IPS-NIHi7 (cell line): ENCODE results near the gene POLR2A.
"Not testable (repeated sequence)": the region's sequence is repeated elsewhere in the genome, so short reads cannot be mapped to it uniquely, and the experiment has no call there.

Source experiments
- DNase-seq: peaks from one replicate; pipeline ENCODE4 v3.0.0; 2012; ENCODE audit warnings: mixed read lengths; ENCODE audit errors: extremely low spot score

The POLR2A gene

DNA sequence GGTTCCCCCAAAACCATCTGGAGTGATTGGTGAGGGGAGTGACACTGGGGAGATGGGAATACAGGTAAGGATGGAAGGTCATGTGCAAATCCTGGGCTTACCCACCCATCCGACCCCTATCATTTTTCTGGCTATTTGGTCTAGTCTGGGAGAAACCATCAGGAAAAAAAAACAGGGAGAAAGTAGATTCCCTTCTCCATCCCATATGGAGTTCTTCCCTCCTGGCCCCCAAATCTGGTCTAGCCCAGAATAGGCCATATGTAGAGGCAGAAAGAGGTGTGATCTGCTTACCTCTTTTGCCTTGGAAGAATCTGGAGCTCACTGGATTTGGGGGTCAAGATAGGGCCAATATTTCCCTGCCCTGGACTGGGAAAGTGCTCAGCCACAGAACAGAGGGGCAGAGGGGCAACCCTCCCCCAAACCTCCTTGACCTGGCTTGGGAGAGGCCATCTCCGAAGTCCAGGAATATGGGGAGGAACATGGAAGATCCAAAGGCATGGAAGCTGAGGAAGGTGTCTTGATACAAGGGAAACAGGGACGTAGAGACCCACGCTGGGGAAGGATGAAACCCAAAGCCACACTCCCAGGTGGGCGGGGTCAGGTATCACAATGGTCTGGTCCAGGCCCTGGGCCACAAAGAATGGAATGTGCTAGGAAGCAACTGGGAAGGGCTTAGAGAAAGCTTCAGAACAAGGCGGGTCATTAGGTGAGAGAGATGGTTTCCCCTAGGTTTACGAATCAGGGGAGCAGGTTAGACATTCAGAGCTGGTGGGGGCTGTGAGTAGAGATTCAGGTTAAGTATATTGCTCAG lies 23.1 kb upstream of the POLR2A start:
- peak; percentile 60 for DNase-seq

DNA sequence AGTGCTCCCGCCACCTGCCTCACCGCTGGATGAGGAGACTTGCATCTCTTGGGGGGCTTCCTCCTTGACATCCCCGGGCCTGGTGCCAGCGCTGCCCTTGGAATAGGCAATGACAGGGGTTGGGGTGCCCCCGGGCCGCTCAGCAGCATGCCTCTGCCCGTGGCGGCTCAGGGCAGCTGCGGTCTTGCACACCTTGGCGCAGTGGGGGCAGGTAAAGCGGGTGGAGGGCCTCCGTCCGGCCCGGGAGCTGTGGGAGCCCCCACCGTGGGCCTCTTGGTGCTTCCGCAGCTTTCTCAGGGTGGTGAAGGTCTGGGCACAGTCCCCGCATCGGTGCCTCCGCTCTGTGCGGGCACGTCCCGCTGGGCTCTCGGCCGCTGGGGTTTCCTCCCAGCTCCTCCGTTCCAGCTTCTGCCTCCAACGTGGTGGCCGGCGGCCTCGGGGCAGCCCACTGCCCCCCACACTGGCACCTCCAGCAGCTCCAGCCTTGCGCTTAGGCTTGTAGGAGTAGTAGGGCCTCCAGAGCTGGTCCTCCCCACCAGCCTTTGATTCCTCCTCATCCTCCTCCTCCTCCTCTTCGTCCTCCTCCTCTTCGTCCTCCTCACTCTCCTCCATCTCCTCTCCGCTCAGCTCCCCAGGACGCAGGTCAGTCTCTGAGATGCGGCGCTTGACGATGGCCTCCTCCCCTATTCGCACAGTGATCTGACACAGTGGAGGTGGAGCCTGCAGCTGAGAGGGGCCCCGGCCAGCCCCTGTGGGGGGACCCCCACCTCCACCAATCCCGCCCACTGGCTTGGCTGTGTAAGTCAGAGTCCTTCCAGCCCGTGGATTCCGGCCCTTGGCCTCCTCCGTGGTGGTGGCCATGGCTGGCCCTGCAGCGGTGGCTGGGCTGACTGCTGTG lies 21.4 kb upstream of the POLR2A start:
- DNase-seq = no peak

DNA sequence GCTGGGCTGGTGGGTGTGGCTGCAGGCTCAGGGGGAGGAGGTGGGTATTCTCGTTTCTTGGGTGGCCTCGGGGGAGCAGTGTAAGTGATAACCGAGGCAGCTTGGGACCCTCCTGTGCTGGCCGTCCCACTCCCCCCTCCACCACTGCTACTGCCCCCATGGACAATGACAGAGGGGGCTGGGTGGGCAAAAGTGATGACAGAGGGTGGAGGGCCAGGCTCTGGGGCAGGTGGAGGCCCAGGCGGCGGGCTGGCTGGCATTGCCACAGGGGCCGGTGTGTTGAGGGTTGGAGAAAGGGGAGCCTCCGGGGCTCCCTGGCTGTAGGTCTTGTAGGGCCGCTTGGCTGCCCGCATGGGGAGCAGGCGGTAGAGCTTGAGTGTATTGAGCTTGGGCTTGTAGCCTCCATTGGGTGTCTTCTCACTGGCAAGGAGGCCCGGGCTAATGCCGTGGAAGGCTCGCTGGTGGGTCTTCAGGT lies 20.8 kb upstream of the POLR2A start:
- DNase-seq = no peak

DNA sequence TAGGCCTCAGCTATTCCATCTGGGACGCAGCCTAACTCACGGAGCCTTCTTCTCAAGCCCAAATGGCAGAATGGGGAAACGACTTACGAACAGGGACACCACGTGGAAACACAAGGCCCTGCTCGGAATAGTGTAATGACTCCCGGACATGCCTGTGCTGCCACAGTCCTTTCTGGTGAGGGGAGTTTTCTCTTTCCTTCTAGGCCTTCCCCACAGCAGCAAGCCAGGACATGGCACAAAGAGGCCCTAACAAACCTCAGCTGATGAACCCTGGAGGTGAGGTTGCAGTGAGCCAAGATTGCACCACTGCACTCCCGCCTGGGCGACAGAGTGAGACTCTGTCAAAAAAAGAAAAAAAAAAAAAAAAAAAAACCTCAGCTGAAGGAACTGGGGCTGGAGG lies 20.1 kb upstream of the POLR2A start:
- DNase-seq = no peak

DNA sequence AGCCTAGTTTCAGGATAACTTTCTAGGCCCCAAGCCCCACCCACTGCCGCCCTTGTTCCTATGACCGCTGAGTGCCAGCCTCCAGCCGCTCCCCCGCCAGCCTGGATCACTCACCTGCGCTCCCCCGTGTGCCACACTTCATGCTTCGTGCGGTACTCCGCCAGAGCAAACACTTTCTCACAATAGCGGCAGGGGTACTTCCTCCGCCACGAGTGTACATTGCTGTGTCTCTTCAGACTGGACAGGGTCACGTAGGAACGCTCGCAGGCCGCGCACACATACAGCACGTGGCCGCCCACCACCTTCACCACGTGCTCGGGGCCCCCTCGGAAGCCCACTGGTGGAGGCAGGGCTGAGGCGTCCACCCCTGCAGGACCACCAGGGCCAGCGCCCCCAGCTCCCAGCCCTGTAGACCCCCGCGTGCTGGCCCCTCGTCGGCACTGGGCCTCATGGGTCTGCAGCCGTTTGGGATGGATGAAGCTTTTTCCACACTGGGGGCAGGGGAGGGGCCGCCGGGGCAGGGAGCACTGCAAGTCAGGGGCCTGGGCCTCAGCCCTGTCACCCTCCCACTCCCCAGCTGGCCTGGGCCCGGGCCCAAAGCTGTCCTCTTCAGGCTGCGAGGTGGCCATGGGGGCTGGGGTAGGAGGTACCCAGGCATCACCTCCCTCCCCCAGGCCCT lies 18.4 kb upstream of the POLR2A start:
- no peak for DNase-seq

DNA sequence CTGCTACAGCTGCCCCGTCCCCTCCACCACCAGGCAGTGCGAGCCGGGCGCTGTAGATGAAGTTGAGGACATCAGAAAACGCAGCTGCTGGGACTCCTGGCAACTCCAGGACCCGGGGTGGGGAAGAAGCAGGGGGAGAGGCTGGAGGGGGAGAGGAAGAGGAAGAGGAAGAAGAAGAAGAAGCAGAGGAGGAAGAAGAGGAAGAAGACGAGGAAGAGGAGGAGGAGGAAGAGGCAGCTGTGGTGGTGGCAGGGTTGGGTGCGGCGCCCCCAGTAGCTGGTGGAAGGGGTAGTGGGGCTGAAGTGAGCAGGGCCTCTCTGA lies 17.9 kb upstream of the POLR2A start:
- no peak for DNase-seq

DNA sequence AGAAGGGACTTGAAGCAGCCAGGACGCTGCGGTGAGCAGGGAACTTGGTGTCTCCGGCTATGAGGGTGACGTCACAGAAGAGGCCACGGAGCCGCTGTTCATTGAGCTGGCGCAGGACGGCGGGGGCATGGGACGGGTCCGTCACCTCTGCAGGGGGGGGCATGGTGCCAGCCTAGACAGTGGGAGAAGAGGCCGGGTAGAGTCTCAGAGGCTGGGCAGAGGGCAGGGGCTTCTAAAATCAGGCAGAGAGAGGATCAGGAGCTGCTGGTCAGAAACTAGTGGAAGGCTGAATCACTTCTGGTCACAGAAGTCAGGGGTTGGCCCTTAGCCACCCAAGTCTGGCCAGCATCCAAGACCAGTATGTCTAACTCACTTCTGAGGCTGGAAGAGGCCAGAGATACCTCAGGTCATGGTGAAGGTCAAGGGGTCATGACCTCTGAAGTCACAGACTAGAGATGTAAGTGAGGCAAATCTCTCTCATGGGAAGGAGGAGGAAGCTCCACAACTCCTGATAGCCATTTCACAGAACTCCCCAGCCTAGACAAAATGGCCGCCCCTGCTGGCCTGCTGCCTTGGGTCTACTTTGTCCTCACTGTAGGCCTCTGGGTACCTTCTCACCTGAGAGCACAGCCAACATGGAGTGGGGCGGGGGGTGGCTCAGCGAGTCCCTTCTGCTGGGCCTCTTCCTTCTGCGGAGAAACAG lies 17.4 kb upstream of the POLR2A start:
- no peak for DNase-seq

DNA sequence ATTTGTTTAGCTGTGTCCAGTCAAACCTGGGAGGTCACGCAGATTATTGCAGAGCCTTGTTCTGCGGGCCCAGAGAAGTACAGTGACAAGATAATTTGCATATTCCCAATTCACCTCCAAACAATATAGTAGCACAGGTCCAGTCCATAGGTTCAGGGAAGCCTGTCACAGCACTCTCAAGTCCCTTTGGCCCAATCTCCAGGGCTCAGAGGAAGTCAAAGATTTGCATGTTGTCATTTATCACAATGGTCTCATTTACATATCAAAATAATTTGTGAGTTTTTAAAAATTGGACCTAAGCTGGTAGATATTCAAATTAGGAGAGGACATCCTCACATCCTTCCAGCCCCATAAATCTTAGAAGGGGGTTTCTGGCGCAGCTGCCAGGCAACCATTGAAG lies 16.7 kb upstream of the POLR2A start:
- DNase-seq = no peak

DNA sequence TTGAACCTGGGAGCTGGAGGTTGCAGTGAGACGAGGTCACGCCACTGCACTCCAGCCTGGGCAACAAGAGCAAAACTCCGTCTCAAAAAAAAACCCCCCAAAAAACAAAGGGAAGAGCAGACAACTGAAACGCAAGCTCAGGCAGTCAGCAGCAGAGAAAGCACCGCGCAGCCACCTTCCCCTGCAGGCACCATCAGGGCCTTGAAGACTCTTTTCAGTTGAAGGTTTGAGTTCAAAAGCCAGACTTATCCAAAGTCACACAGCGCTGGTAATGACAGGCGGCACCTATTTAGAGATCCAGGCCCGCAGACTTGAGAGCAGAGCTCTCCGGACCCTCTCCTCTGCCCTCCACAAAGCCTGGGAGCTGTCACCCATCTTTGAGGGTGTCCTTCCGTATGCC lies 15.9 kb upstream of the POLR2A start:
- no peak for DNase-seq

DNA sequence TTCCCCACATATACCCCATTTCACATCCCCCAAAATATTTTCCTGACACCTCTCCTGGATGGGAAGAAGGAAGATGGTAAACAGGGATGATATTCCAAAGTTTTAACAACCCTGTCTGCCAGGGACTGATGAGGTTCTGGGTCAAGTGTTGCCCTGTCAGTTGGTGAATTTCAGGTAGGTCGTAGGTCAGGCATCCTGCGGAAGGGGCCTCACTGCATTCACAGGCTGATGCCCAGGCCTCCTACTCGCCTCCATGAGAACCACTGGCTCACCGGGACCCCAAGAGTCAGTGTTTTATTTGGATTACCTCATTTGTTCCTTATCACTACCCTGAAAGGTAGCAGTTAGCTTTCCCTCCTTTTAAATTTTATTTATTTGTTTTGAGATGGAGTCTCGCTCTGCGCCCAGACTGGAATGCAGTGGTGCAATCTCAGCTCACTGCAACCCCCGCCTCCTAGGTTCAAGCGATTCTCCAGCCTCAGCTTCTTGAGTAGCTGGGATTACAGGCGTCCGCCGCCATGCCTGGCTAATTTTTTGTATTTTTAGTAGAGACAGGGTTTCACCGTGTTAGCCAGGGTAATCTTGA lies 15.3 kb upstream of the POLR2A start:
- DNase-seq = no peak

DNA sequence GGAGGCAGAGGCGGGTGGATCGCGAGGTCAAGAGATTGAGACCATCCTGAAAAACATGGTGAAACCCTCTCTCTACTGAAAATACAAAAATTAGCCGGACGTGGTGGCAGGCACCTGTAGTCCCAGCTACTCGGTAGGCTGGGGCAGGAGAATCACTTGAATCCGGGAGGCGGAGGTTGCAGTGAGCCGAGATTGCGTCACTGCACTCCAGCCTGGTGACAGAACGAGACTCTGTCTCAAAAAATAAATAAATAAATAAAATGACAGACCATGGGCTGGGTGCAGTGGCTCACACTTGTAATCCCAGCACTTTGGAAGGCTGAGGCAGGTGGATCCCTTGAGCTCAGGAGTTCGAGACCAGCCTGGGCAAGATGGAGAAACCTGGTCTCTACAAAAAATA lies 14.3 kb upstream of the POLR2A start:
- not testable (repeated sequence) for DNase-seq

DNA sequence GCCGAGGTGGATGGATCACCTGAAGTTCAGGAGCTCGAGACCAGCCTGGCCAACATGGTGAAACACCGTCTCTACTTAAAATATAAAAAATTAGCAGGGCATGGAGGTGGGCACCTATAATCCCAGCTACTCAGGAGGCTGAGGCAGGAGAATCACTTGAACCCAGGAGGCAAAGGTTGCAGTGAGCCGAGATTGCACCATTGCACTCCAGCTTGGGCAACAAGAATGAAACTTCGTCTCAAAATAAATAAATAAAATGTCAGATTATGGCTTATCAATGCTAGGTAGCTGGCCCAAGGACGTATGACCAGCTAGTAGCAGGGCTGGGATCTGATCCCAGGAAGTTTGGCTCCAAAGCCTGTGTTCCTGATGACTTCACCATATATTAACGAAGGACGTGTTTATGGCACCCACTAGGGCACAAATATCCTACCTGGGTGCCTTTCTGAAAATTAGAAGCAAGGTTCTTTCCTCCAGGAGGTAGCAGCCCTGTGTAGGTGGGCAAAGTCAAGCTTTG lies 13.7 kb upstream of the POLR2A start:
- DNase-seq = not testable (repeated sequence)

DNA sequence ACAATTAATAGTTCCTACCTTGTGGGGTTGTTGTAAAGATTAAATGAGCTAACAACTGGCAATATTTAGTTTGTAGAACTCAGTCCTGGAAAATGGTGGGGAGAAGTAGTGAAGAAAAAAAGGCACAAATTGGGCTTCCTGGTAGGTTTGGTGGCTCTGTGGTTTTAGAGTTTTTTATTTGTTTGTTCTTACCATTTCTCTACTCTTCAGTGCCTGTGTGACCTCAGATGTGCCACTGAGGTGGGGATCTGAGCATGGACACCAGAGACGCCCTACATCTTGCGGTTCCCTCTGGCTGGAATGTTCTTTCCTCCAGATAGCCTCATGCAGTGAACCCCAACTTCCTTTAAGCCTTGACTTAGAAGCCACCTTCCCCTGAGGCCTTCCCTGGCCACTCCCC lies 12.4 kb upstream of the POLR2A start:
- DNase-seq = no peak

DNA sequence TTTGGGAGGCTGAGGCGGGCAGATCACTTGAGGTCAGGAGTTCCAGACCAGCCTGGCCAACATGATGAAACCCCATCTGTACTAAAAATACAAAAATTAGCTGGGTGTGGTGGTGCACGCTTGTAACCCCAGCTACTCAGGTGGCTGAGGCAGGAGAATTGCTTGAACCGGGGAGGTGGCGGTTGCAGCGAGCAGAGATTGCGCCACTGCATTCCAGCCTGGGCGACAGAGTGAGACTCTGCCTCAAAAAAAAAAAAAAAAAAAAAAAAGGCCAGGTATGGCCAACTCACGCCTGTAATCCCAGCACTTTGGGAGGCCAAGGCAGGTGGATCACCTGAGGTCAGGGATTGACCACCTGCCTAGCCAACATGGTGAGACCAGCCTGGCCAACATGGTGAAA lies 9.4 kb upstream of the POLR2A start:
- not testable (repeated sequence) for DNase-seq

DNA sequence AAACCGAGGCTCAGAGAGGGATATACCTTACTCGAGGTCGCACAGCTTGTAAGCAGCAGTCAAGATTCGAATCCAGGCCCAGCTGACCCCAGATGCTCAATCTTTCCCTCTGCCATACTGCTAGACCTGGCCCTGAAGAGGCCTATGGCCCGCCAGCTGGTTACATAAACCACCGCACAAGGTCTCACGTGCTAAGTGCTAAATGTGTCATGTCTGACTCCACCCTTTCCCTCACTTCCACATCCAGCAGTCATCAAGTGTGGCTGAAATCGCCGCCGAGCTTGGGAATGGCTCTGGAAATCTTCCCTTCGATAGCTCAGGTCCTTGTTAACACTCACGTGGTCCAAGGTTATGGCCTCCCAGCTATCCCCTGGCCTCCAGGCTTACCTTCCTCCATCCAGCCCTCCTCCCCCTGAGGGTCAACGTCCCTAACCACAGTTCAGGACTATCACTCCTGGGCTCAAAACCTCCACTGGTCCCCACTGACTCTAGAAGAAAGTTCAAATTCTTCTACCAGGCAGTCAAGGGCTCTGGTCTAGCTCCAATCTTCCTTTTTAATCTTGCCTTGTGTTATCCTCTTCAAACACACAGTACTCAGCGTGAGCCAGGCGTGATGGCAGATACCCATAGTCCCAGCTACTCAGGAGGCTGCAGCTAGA lies 8.3 kb upstream of the POLR2A start:
- no peak for DNase-seq

DNA sequence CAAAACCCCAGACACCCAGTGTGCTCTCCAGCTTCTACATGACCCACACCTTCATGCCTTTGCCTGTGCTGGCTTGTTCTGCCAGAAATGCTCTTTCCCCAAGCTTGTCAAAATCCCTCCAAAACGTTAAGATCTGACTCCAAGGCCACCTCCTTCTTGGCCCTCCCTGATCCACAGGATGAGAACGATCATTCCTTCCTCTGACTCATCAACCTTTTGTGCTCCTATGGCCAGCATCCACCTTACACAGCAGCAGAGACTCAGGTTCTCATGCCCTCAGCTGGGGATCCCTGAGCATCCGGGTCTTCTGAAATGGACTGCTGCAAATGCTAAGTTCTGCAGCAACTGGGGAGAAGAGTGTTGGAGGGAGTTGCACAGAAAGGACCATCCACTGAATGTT lies 7.7 kb upstream of the POLR2A start:
- no peak for DNase-seq

DNA sequence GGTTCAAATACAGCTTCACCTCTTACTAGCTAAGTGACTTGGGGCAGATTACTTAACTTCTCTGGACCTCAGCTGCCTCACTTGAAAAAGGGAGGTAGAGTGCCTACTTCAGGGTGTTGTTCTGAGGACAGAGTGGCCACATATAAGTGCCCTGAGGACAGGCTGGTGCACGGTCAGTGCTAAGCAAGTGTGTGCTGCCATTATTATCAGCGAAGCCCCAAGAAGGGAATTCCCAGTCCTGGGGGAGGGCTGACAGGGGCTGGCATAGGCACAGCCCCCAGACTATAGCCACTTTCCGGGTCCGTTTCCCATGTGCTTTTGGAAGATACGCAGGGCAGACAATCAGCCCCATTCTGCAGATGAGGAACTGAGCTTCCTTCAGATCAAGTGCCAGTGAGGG lies 7.2 kb upstream of the POLR2A start:
- no peak for DNase-seq

DNA sequence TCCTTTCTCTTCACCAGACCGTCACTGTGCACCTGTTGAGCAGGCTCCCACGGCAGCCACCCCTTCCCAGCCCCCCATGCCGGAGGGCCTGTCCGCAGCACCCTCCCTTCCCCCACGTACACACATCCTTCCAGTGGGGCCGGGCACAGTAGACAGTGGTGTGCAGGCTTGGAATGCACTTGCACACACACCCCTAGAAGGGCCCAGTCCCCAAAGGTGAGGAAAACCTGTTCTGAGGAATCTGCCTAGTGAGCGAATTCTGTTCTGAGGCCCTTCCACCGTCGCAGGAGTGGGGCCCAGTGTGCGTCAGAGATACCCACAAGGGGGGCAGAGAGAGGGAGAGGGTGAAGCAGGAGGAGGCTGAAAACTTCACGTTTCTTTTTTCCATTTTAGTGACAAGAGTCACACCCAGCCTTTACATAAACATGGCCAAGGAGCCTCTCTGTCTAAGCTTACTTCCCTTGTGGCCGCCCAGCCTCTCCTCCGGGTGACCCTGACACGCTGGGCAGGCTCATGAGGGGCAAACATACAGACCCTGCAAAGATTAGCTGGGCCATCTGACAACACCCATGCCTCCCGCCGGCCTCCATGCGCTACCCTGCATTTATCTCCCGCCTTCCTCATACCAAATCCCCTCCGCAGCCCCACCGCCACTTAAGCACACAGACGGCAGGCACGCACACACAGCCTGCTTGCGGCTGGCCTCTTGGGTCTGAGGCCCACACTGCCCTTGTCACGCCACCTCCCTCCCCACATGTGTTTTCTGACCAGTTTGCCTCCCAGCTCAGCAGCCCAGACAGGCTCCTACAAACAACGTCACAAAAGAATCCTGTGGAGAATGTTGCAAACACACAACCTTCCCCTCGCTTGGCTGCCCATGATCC lies 6.5 kb upstream of the POLR2A start:
- no peak for DNase-seq
